ENCODE results near the gene STARD9.
A peak's percentile ranks its signal among the peaks of the same experiment; 100 is the strongest.

Gene STARD9

DNA sequence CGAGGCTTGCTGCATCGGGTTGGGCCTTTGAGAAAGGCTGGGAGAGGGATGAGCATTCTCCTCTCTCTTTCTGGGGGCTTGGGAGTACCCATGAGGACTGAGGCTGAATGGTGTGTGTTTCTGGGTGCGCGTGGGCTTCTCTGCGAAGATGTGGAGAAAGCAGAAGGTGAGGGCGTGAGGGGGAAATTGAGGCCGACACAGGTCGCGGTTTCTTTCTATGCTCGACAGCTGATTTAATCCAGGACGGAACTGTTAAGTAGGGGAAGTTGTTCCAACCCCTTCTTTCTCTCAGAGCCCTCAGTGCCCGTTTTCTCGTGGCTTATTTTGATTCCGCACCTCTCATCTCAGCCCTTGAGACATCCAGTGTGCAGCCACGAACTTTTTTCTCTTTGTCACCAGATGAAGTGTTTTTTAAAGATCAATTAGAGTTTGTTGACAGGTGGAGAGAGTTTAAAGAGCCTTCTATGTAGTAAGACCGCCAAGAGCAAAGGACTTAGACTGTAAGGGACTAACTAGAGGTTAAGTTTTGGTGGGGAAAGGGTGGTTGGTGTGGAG, 711 bp downstream of the STARD9 start:
- H3K4me3 ChIP-seq (ENCODE audit: low read depth, low read length), result peak overlapping the region; percentile 84
- ChIA-PET CTCF (interaction anchor here (0.9 to 2.3 kb wide), 4 partner anchors 8 to 17 kb away, joined by 3 to 7 read pairs (median 4); no protein-coding TSS in a partner anchor), POLR2A (interaction anchor here (1.2 to 2.1 kb wide), 2 partner anchors 28 to 81 kb away, joined by 6 to 7 read pairs; partner anchors contain the start of gene SNAP23)
- TF ChIP-seq, protein P1, sequence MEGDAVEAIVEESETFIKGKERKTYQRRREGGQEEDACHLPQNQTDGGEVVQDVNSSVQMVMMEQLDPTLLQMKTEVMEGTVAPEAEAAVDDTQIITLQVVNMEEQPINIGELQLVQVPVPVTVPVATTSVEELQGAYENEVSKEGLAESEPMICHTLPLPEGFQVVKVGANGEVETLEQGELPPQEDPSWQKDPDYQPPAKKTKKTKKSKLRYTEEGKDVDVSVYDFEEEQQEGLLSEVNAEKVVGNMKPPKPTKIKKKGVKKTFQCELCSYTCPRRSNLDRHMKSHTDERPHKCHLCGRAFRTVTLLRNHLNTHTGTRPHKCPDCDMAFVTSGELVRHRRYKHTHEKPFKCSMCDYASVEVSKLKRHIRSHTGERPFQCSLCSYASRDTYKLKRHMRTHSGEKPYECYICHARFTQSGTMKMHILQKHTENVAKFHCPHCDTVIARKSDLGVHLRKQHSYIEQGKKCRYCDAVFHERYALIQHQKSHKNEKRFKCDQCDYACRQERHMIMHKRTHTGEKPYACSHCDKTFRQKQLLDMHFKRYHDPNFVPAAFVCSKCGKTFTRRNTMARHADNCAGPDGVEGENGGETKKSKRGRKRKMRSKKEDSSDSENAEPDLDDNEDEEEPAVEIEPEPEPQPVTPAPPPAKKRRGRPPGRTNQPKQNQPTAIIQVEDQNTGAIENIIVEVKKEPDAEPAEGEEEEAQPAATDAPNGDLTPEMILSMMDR (IDR thresholded peaks at IDR 0.05; ENCODE audit: insufficient read depth, low read length, missing control alignments), result no peak
- DNase-seq (ENCODE audit: low read depth, low spot score), result no peak

- CTCF ChIA-PET, result interaction anchor here (1.4 to 2.3 kb wide), 3 partner anchors 10 to 76 kb away, joined by 4 to 7 read pairs (median 4); no protein-coding TSS in a partner anchor
- no peak overlapping the region for H3K4me3 ChIP-seq (ENCODE audit: low read depth, low read length)
- POLR2A ChIA-PET, result no interaction called here
- TF ChIP-seq, protein P1 (IDR thresholded peaks at IDR 0.05; ENCODE audit: insufficient read depth, low read length, missing control alignments), result no peak
- no peak for DNase-seq (ENCODE audit: low read depth, low spot score)
Measured at GRCh38 chr15:42576776-42577175, 1.4 kb downstream of the STARD9 start.

DNA sequence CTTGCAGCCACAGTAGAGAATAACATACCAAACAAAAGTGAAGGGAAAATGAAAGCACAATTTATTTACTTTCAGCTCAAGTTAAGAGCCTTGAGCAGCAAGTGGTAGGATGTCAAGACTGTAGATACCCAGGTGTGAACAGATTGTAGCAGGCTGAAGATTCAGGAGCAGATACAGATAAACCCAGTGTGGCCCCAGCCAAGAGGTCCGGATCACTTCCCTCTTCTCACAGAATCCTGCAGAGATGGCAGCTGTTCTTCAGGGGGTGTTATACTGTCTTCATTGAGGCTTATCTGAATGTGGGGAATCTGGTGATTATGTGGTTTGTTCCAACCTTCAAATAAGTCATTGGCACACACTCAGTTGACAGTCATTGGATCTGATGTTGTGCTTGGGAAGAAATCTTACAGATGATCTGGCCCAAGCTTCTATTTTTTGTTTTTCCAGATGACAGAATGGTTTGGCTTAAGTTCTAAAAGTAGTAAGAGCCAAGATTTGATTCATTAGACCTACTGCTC, 2.2 kb downstream of the STARD9 start:
- ChIA-PET CTCF (interaction anchor here (1.4 to 1.8 kb wide), 2 partner anchors 9 to 75 kb away, joined by 4 read pairs; no protein-coding TSS in a partner anchor), POLR2A (no interaction called here)
- no peak overlapping the region; the same call in 1 of the 2 replicates for H3K4me3 ChIP-seq (ENCODE audit: low read depth, low read length)
- TF ChIP-seq, protein P1 (IDR thresholded peaks at IDR 0.05; ENCODE audit: insufficient read depth, low read length, missing control alignments), result no peak
- no peak for DNase-seq (ENCODE audit: low read depth, low spot score)

- no peak overlapping the region for H3K4me3 ChIP-seq (ENCODE audit: low read depth, low read length)
- TF ChIP-seq, protein P1 (IDR thresholded peaks at IDR 0.05; ENCODE audit: insufficient read depth, low read length, missing control alignments), result no peak
- DNase-seq (ENCODE audit: low read depth, low spot score), result no peak
- ChIA-PET CTCF (interaction anchor here (1.0 kb wide), 1 partner anchor 13 kb away, joined by 3 read pairs; no protein-coding TSS in a partner anchor), POLR2A (no interaction called here)
Measured at GRCh38 chr15:42578984-42579537, 3.7 kb downstream of the STARD9 start.

DNA sequence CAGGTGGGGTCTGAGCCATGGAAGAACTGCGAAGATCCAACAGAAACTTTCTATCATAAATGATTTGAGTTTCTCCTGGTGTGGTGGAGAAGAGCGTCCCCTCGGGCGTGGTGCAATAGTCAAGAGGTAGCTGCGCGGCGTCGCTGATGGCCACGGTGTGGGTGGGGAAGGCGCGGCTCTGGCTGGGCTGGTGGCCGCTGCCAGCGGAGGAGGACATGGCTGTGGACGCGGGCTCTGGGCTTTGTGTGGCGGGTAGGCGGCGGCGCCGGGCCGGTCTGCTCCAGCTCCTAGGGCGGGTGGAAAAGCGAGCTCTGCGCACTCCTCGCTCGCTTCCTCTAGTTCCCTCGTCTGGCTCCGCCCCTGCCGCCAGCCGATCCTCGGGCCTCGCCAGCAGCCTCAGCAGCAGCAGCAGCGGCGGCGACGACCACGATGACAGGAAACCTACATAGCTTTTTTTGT, 5.9 kb downstream of the STARD9 start:
- CTCF ChIA-PET, result interaction anchor here (1.4 kb wide), 1 partner anchor 55 kb away, joined by 3 read pairs; no protein-coding TSS in a partner anchor
- POLR2A ChIA-PET, result no interaction called here

More for the DNA sequence above, 5.9 kb downstream of the STARD9 start:
- DNase-seq (ENCODE audit: low read depth, low spot score), result no peak
- H3K4me3 ChIP-seq (ENCODE audit: low read depth, low read length), result peak overlapping the region; percentile 57
- TF ChIP-seq, protein P1 (IDR thresholded peaks at IDR 0.05; ENCODE audit: insufficient read depth, low read length, missing control alignments), result no peak

Data from AG04449 (cell line).